GM19025 (cell line): ENCODE results near the gene APRT.
"Not testable (repeated sequence)": the region's sequence is repeated elsewhere in the genome, so short reads cannot be mapped to it uniquely, and the experiment has no call there.

Experiments
- ATAC-seq: cut with Tn5 transposase; IDR thresholded peaks from one replicate; pipeline ENCODE4 v1.9.1; 2021; ENCODE audit warnings: mild to moderate bottlenecking, low read depth, moderate library complexity; ENCODE audit not compliant: unreplicated experiment

The APRT gene

GRCh38 chr16:88777471-88778270, 34.1 kb downstream of the APRT start:
- ATAC-seq: no peak

DNA sequence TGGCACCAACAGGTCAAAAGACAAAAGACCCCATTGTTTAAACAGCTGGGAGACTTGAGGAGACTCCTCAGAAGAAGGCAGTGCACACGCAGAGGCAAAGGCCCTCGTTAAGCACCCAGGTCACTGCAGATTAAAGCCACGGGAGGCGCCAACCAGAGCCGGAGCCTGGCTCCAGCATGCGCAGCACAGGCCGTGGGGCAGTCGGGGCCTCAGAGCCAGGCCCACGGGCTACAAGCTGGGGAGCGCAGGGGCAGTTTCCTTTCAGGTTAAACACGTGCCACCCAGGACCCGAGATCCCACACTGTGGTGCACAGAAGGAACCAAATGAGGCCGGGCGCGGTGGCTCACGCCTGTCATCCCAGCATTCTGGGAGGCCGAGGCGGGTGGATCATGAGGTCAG, 35.9 kb downstream of the APRT start:
- no peak for ATAC-seq

- ATAC-seq: no peak
Measured at GRCh38 chr16:88774544-88775393, 37.0 kb downstream of the APRT start.

DNA sequence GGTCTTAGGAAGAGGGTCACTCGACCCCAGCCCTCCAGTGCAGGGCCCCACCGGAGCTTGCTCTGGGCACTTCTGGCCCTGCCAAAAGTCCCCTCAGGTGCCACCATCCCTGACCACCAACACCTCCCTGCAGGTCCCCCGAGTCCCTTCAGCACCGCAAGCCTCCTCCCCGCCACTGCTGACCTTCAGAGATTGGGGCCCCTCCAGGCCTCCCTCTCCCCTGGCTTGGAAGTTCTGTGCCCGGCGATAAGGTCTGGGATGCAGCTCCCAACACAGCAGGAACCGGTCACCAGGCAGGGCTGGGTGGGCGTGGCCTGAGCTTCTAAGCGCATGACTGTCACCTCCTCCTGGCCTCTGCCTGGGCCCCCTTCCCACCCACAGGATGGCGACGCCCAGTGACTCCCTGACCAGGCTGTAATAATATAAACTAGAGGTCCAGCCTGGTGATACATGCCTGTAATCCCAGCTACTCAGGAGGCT, 37.9 kb downstream of the APRT start:
- no peak for ATAC-seq

GRCh38 chr16:88772871-88773811, 38.6 kb downstream of the APRT start:
- ATAC-seq: no peak

GRCh38 chr16:88771781-88772180, 39.9 kb downstream of the APRT start:
- ATAC-seq: not testable (repeated sequence)

DNA sequence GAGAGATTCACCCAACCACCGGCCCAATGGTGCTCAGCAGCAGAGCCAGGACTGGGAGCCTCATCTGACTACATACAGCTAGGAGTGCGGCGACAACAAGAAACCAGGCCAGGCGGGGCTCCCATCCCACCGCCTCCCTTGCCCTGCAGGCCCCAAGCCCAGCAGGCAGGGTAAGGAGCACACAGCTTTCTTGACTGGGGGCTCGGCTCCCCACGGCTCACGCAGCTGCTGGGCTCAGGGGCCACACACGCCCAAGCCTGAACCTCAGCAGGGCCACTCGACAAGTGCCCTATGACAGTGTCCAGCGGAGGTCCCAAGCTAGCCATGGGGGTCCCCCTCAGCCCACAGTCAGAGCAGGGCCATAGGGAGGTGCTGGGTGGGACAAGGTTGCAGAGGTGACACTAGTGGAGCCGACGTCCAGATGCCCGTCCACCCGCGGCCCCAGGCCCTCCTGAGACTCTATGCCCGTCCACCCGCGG, 40.4 kb downstream of the APRT start:
- ATAC-seq: no peak

DNA sequence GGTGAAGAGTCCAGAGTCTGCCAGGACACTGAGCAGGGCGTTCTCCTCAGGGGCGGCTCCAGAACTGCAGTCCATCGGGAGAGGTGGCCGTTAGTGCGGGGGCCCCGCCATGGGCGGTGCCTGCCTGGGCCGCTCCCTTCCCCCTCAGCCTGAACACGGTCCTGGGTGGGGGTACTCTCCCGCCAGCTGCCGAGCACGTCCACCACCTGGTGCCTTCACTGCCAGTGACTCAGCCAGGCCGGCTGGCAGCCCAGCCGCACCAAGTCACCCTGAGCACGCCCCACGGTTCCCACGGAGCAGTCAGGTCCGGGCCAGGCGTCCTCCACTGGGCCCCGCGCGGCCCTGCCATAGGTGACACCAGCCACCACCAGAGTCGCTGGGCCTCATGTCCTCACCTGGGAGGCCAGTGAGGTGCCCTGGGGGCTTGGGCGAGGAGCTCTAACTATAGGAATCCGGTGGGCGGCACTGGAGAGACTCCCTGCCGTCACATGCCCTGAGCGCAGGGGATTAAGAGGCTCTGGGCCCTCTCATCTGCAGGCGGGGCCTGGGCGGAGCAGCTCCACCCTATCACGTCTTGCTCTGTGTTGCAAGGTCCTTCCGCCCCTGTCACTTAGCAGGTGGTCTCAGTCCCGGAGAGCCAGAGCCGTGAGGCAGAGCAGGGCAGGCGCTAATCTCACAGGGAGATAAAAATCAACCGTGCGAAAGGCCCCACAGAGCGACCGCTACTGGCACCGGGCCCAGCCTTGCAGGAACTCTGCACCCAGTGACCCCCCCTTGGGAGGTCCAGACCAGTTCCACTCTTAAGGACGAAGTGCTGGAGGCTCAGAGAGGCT, 41.1 kb downstream of the APRT start:
- no peak for ATAC-seq

DNA sequence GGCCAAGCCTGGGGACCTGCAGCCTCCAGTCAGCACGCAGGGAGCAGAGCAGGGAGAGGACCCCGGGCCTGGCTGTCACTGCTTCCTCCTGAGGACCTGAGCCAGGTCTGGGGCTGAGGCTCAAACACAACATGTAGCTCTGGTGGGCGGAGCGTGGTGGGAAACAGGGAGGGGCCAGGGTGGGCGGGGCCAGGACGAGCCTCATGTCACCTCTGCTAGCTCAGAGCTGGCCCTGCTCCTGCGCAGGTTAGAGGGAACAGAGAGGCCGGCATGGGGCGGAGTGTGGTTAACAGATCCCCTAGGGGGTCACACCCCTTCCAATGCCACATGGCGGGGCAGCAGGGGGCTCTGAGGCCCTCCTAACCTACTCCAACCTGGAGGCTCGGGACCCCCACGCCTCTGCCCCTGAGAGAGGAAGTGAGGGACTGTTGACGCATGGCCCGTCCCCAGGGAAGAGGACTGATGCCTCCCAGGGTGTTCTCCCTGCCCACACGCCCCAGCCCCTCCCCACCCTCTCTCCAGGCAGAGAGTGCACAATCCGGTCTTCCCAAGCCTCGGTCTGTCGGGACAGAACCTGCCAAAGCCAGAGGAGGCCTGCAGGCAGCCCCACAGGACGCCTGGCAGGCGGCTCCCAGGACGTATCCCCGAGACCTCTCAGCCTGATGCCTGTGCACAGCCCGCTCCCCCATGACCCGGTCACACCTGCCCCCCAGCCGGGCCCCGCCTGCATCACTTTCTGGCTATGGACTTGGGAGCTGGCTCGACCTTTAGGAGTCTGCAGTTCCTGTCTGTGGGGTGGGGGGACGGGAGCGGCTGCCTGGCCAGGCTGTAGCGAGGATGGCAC, 41.9 kb downstream of the APRT start:
- no peak for ATAC-seq

DNA sequence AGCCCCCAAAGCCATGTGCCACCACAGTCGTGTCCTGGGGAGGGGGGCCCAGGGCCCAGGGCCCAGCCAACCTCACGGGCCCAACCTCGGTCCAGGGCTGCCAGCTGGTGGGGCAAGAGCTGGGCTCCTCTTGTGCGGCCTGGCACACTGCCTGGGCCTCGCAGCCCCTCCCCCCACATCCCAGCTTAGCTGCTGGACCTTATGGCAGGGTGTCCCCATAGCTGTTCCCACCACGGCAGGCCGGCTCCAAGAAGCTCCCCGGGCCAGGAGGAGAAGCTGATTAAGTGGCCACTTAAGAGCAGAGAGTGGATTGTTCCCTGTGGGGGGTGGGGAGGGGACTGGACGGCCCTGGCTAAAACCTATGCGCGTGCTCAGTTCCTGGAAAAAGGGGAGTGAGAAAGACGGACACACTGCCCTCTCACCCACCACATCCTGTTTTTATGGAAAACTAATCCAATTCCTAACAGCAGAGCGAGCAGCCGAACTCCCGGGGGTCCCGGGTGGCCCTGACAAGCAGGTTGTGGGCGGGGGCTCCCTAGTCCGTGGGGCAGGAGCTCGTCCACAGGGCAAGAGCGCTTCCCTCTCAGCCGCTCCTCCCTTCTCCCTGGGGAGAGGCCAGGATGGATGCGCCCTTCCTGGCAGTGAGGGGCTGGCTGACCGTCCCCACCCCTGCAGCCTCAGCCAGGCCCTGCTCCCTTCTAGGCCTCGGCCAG, 43.5 kb downstream of the APRT start:
- ATAC-seq: no peak

DNA sequence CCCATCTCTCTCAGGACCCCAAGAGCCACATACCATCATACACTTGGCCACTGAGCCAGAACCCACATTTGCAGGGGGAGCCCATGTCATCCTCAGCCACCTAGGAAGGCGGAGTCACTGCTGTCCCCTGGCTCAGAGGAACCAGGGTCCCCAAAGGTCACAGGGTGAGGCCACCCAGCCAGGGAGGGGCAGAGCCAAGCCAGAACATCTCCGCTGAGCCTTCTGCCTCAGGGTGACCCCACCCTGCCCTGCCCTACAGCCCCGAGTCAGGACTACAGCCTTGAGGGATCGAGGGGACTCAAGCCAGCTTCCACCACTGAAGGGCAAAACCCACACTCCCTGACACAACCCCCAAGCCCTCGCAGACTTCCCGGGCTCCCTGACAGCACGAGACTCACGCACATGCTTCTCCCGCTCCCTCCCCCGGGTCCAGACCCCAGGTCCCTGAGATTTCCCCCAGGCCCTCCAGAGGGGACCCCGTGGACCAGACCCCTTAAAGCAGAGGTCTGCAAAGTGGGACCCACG, 44.1 kb downstream of the APRT start:
- ATAC-seq: no peak

GRCh38 chr16:88766975-88767374, 44.8 kb downstream of the APRT start:
- no peak for ATAC-seq

DNA sequence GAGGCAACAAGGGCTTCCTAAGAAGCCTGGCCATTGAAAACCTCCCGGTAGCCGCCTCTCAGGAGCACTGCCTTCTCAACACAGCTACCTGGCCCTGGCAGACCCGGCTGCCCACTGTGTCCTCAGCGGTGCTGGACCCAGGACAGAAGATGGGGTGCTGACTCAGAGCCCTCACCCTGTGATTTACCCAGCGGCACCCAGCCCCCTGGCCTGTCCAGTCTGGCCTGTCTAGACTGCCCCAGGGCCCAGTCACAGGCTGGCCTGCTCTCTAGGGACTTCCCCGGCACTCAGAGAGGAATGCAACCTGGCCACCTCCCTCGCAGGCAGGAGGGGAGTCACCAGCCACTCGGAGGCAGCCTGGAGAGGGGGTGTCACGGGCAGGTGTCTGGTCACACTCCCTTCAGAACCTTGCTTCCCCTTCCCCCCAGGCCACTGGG, 46.8 kb downstream of the APRT start:
- no peak for ATAC-seq

DNA sequence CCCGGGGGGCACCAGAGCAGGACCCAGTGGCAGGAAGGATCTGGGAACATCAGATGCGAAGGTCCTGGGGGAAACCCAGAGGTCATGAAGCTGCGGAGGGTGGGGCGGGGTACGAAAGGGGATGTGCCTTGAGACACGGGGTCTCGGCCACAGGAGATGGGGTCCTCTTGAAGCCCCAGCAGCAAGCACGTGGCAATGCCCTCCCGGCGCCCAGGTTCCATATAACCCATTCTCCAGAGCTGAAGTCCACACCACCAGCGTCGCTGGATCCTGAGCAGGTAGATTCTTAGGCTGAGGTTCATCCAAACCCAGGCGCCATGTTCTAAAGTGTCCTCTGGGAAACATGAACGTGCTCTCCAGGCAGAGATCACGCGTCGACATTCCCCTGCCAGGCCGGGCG, 47.6 kb downstream of the APRT start:
- no peak for ATAC-seq

DNA sequence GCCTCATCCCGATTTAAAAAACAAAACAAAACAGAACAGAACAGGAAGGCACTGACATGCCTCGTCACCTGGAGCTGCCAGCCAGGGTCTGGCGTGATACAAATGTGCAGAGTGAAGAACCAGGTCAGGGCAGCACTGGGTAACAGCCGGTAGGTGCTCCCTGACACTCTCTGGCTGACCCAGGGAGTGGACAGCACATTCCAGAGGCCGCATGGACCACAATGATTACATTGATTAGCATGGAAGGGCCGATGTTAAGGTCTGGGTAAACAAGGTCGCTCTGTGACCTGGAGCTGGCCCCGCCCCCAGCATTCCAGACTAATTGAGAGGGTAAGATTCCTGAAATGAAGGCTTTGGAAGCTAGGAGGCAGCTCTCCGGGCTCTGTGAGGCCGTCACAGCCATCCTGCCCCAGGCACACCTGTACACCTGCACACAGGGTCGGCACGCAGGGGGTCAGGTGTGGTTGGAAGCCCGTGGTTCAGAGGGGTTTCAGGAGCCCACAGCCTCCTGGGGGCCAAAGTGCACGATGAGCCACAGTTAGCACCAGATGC, 48.1 kb downstream of the APRT start:
- no peak for ATAC-seq

- no peak for ATAC-seq
Measured at GRCh38 chr16:88762941-88763340, 48.8 kb downstream of the APRT start.

DNA sequence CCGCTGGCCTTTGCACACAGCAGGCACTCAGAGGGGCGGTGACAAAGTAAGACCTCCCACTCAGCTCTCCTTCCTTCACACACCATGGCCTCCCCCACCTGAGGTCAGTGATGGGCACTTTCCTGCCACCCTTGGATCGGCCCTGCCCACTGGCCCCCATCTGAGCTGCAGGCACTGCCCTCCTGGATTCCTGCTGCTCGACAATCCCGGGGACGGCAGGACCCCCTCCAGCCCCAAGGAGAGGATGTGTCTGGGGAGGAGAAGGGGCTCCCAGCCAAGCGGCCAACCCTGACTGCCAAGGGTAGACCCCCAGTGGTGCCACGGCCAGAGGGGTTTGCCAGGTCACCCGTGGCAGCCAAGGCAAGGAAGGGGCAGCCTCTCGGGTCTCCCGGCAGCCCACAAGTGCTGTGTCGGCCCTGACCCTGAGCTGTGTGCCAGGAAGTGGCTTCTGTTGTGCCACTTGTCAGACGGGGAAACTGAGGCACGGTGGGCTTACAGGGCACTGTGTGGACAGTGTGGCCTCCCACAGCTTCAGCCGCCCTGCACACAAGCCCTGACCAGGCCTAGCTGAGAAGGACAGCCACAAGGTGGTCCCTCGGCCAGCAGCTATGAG, 49.4 kb downstream of the APRT start:
- no peak for ATAC-seq
